ENCODE results near the gene SLC38A1. TPM values are rescaled to one million over a fixed set of nuclear protein-coding genes. Genes with fewer than 3 reads are reported as not detected.

SLC38A1 gene
- total RNA-seq: 100 to 1,000 TPM; 117 to 118 TPM

DNA sequence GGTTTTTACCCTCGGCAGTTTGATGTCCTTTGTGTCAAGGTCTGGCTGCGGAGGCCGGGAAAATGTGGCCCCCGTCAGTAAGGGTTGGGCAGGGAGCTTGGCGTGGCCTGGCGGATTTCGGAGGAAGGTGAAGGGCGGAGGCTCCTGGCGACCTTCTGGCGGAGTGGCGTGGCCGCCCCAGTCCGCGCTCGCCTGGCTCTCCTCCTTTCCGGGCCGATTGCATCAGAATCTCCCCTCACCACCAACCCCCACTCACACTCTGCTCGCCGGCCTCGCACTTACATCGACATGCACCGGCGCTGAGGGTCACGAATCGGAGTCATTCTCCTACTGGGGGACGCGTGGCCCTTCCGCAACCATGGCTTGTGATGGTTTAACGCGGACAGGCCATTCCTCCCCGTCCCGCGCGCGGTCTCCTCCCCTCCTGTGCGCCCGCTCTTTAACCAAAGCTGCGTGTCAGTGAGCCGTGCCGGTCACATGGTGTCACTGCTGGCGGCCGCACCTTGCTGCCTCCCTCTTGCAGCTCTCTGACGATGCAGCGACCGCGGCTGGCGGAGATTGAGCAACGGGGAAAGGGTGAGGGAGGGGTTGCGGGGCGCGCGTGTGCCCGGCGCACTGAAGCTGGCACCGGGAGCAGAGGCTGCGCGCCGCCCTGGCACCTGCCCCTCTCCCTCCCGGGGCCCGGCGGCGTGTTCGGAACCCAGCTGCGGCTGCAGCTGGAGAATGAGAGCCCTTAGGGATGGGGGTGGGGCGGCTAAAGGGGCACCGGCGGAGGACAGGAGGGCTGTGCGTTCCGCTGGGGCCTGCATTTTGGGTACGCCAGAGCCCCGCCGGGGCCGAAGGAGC, at the start of gene SLC38A1:
Gene SLC38A1 (minus strand): TSS at position 461 of the 846 bp plus-strand sequence. CDS start 29,243 bp downstream, outside the sequence.
- peak; percentile 88 for DNase-seq
- H3K36me3 ChIP-seq: no peaks in the 10 kb centered on the region
- intact Hi-C loops (cut with DNase I): loop anchor here (10.0 kb wide), 1 partner anchor 114 kb away; no protein-coding TSS in a partner anchor
- H3K4me1 ChIP-seq: no peaks in the 10 kb centered on the region
- peak within 1 kb of the TSS; percentile 64 for H3K4me3 ChIP-seq
- TF ChIP-seq, protein P1, sequence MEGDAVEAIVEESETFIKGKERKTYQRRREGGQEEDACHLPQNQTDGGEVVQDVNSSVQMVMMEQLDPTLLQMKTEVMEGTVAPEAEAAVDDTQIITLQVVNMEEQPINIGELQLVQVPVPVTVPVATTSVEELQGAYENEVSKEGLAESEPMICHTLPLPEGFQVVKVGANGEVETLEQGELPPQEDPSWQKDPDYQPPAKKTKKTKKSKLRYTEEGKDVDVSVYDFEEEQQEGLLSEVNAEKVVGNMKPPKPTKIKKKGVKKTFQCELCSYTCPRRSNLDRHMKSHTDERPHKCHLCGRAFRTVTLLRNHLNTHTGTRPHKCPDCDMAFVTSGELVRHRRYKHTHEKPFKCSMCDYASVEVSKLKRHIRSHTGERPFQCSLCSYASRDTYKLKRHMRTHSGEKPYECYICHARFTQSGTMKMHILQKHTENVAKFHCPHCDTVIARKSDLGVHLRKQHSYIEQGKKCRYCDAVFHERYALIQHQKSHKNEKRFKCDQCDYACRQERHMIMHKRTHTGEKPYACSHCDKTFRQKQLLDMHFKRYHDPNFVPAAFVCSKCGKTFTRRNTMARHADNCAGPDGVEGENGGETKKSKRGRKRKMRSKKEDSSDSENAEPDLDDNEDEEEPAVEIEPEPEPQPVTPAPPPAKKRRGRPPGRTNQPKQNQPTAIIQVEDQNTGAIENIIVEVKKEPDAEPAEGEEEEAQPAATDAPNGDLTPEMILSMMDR (IDR thresholded peaks at IDR 0.05): no peak
- no peaks in the 10 kb centered on the region for H3K27me3 ChIP-seq
- H3K9me3 ChIP-seq: no peaks in the 10 kb centered on the region
- peak within 1 kb of the TSS; percentile 86 for H3K27ac ChIP-seq
- H3K9ac ChIP-seq (ENCODE audit: low read depth in 2 of 2, low read length in 2 of 2): peak within 1 kb of the TSS; percentile 91 to 93

DNA sequence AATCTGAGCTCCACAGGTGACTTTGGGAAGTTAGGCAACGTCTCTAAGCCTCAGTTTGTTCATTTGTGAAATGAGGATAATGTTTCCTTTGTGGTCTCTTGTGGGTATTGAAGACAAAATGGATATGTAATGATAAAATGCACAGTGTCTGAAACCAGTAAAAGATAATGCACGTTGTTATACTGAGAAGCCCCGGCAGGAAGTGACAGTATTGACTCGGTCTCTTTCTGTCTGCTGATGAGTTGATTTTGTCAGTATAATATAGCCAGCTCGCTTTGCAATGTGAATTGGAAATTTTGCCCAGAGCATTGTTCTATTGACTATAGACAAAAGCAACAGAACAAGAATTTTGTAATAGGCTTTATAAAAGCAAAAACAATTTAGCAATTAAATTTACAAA, 49.2 kb upstream of the SLC38A1 start:
- Histone ChIP-seq H3K27me3 (no peaks in the 10 kb centered on the region), H3K36me3 (no peaks in the 10 kb centered on the region), H3K27ac (no peak overlapping the region), H3K9ac (ENCODE audit: low read depth in 2 of 2, low read length in 2 of 2) (no peak overlapping the region), H3K9me3 (no peaks in the 10 kb centered on the region), H3K4me1 (no peaks in the 10 kb centered on the region), H3K4me3 (no peak overlapping the region)
- intact Hi-C loops (cut with DNase I): no loop called here
- TF ChIP-seq, protein P1 (IDR thresholded peaks at IDR 0.05): no peak
- no peak for DNase-seq

DNA sequence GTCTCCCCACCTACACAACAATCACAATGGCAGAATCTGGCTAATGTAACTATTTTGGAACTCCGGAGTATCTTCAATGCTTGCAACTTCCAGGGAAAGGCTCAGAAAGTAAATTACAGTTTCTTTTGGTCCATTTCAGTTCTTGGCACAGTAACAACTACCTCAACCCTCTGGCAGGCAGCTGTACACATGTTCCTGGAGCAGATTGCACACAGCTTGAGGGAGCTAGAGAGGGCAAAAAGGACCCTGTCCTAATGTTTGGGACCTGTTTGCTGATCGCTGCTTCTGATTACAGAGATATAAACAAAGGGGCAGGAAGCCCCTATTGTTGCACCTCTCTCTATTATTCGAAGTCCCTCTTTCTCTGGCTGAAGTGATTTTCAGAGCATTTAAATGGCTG, 35.2 kb upstream of the SLC38A1 start:
- H3K9me3 ChIP-seq: no peaks in the 10 kb centered on the region
- no peaks in the 10 kb centered on the region for H3K27me3 ChIP-seq
- no peaks in the 10 kb centered on the region for H3K4me1 ChIP-seq
- H3K27ac ChIP-seq: no peak overlapping the region
- TF ChIP-seq, protein P1 (IDR thresholded peaks at IDR 0.05): no peak
- H3K4me3 ChIP-seq: no peak overlapping the region
- no peaks in the 10 kb centered on the region for H3K36me3 ChIP-seq
- no peak overlapping the region for H3K9ac ChIP-seq (ENCODE audit: low read depth in 2 of 2, low read length in 2 of 2)
- no peak for DNase-seq
- intact Hi-C loops (cut with DNase I): loop anchor here (5.0 kb wide), 1 partner anchor 182 kb away; no protein-coding TSS in a partner anchor

DNA sequence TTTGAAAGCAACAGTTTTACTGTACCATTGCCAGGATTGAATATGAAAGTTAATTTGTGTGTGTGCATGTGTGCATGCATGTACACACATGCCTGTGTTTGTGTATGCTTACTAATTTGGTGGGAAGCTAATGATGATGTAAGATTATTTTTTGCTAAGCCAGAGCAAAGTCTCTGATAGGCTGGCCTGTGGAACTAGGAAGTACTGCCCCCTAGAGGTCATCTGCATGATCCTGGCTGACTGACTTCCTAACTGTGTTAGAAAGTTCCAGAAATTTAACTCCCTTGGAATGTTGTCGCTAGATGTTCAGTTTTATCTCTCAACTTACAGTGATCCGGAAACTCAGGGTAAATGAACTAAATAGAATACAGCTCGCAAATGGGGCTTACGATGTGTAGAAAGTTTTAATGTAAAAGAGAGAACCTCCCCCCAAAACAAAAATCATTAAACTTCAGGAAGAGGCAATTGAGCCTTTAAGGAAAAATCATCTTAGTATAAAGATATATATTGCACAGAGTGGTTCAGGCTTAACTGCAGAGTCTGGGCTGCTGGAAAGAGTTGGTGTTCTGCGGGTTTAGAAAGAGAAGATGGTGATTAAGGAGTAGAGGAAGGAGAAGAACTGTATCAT, 34.3 kb upstream of the SLC38A1 start:
- Histone ChIP-seq H3K4me3 (no peak overlapping the region), H3K9me3 (no peaks in the 10 kb centered on the region), H3K36me3 (no peaks in the 10 kb centered on the region), H3K9ac (ENCODE audit: low read depth in 2 of 2, low read length in 2 of 2) (no peak overlapping the region), H3K27me3 (no peaks in the 10 kb centered on the region), H3K4me1 (no peaks in the 10 kb centered on the region), H3K27ac (no peak overlapping the region)
- DNase-seq: peak; percentile 53
- TF ChIP-seq, protein P1 (IDR thresholded peaks at IDR 0.05): peak; percentile 69
- intact Hi-C loops (cut with DNase I): loop anchor here (5.0 kb wide), 1 partner anchor 181 kb away; no protein-coding TSS in a partner anchor

DNA sequence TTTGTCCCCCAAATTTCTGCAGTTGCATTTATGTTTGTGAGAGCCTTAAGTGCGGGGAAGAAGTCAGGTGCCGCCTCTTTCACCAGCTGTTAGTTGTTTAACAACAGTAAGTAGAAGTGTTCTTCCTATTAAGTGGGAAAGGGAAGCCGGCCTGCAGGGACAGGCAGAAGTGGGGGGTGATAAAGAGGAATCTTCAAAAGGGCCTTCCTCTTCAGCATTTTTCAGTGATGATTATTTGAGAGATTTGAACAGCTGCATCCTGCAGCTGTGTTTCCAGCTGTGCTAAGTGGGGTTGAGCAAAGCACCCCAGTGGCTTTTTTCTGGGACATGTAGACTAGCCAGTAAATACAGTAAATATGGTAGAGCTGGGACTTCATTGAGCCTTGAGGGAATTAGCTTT, 32.1 kb upstream of the SLC38A1 start:
- no peaks in the 10 kb centered on the region for H3K9me3 ChIP-seq
- no peaks in the 10 kb centered on the region for H3K4me1 ChIP-seq
- H3K27me3 ChIP-seq: no peaks in the 10 kb centered on the region
- H3K9ac ChIP-seq (ENCODE audit: low read depth in 2 of 2, low read length in 2 of 2): no peak overlapping the region
- H3K4me3 ChIP-seq: no peak overlapping the region
- no peak for DNase-seq
- TF ChIP-seq, protein P1 (IDR thresholded peaks at IDR 0.05): no peak
- intact Hi-C loops (cut with DNase I): loop anchor here (5.0 kb wide), 1 partner anchor 179 kb away; no protein-coding TSS in a partner anchor
- H3K36me3 ChIP-seq: no peaks in the 10 kb centered on the region
- no peak overlapping the region for H3K27ac ChIP-seq

All from colonic mucosa (tissue), 4 donors.